Dermis microvascular lymphatic vessel endothelial cell (primary cell): Measurements from ENCODE around the gene PDE8B. TPM values are rescaled to one million over a fixed set of nuclear protein-coding genes. Genes with fewer than 3 reads are reported as not detected.
"Not testable (repeated sequence)": the region's sequence is repeated elsewhere in the genome, so short reads cannot be mapped to it uniquely, and the experiment has no call there.

Experiments used
- DNase-seq, 2 donors: peaks; one replicate each; pipeline versions ENCODE4 v3.0.0 to v3.0.0-alpha.2; 2010; ENCODE audit warnings: low read depth in 2 of 2
- total RNA-seq: library from RNA; depleted of rRNA; stranded (reverse); fragments of >200 nt; gene quantifications from 2 replicates; pipeline ENCODE4 v1.2.1, GENCODE V29; 2014

PDE8B gene
- total RNA-seq, 1 donor from 2014 or later = not detected

DNA sequence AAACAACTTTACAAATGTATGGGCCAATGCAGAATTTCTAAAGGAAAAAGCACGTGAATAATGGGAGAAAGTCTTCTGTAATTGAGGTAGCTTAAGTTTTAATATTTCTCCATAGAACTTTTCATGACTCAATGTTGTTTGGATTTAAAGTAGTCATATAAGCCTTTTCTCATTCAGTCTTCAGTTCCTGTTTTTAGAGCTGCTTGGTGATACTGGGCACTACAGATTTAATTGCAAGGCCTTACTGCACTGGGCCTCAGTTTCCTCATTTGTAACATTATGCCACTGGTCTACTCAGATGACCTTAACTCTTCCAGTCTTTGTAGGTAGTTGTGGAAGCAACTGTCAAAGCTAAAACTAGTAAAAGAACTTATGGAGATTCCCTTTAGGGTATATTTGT lies 221.2 kb downstream of the PDE8B start:
- DNase-seq = no peak

DNA sequence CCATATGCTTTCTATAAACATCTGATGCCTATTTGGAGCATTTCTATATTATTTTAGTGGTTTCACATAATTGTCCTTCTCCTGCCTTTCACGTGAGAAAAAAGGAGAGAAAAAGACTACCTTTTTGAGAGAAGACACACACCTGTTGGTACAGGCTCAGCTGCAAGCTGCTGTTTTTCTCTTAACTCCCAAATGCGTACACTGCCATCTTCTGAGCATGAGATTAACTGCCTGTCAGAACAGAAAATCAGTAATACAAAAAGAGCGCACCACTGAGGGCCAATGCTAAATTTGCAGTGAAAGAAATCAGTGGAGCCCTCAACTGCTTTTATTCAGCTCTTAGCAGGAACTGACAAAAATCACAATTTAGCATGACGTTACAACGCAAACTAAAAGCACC lies 226.7 kb downstream of the PDE8B start:
- DNase-seq = no peak

DNA sequence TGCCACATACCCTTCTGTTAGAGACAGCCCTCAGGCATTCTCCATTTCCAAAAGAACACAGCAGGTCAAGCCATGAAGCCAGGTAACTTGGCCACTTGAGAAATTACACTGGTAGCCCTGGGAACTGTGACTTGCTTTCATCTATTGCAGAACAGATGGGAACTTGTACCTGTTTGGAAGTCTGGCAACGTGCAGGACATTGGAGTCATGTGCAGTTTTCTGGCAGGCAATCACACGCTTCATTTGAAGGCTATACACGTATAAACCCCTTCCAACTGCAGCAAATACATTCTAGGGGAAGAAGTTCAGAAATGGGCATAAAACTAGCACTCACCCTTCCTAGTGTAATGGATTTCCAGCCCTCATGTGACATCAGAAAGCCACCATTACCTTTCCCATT lies 227.6 kb downstream of the PDE8B start:
- no peak for DNase-seq

DNA sequence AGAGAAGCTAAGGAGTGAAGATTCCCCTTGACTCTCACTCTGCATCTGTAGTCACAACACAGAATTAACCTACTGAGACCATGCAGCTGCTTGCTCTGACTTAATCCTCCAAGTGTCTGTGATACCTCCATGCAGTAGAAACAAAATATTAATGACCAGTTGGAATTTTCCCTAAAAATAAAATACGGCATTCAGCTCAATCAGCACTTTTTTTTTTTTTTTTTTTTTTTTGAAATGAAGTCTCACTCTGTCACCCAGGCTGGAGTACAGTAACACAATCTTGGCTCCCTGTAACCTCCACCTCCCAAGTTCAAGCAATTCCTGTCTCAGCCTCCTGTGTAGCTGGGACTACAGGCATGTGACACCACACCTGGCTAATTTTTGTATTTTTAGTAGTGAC lies 233.2 kb downstream of the PDE8B start:
- DNase-seq = no peak

DNA sequence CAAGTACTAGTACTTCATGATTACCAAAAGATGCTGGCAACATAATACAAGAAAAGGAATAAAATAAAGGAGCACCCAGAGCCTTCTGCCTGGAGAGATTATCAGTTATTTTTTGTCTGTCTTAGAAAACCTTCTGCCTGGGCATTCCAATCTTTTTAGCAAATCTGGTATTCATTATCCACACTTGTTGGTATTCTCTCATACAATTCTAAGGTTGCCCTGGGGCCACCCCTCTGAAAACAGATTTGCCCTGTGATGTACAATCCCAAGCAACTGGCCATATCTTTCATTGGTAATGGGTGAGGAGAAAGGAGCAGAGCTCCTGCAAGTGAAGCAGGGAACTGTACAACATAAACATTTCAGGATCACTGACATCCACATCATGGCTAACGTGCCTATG lies 233.9 kb downstream of the PDE8B start:
- DNase-seq = no peak

DNA sequence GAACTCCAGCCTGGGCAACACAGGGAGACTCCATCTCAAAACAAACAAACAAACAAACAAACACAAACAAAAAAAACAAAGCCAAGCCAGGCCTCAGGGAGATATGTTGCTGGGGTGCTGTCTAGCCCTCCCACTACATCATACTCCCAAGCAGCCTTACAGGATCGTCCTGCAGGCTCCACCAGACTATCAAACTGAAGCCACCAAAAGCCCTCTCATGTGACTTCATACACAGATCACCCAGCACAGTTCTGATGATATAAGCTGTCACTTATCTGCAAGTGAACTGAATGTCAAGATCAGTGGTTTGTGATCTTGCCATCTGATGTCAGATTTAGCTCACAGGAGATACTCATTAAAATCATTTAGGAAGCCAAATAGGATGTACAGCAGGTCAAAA lies 238.4 kb downstream of the PDE8B start:
- no peak for DNase-seq

DNA sequence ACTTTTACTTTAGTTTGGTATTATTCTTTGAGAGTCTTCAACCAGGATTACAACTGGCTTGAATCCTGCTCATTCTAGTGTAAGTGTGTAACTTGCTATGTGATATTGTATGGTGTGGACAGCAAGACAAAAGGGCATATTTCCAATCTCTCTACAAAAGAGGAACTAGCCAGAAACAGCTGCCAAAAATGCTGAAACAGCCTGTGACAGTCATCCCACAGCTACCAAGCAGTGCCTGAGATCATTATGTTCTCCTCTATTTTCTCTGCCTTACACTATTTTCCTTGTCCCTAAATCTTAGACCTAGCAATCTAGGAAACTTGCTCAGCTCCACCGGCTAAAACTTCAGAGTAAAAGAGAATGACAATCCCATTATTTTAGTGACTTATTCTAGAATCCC lies 238.8 kb downstream of the PDE8B start:
- DNase-seq = no peak

DNA sequence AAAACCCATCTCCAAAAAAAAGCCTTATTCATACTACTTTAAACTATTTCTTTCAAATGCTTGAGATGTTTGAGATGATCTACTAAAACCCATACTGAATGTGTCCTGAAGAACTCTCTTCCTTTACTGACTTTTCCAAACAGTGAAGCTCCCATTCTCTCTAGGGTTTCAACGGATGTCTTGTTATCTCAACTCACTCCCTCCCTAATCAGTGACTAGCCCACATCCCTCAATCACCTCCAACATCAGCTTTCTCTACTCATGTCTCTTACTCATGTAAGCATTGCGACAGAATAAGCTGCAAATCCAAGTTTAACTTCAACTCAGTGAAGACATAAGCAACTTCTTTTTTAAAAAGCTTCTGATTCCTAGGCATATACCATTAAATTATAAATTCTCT lies 239.5 kb downstream of the PDE8B start:
- no peak for DNase-seq

DNA sequence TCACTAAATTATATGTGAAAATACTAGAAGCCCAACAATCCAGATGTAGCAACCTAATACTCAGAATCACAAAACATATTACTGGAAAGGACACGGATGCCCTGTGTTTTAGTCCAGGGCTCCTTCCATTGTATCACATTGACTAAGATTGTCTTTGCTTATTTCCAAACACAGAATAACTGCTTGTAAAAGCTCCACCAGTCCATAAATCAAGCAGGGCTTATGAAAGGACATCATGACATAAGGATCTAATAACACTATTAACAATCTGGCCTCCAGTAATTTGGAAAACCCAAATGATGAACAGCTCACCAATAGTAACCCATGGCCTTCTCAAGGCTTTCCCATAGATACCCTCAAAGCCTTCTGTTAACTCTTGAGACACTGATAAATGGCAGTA lies 241.9 kb downstream of the PDE8B start:
- DNase-seq = no peak

DNA sequence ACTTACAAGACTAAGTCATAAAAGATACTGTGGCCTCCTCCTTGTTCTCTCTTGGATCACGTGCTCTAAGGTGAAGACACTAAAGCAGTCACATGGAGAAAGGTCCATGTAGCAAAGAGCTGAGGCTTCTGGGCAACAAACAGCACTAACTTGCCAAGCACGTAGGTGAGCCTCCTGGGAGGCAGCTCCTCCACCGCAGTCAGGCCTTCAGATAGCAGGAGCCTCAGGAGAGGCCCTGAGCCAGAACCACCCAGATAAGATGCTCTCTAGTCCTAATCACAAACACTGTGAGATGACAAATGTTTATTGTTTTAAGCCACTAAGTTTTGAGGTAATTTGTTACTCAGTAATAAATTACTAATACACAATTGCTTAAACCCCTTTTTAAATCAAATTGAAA lies 243.6 kb downstream of the PDE8B start:
- no peak for DNase-seq

DNA sequence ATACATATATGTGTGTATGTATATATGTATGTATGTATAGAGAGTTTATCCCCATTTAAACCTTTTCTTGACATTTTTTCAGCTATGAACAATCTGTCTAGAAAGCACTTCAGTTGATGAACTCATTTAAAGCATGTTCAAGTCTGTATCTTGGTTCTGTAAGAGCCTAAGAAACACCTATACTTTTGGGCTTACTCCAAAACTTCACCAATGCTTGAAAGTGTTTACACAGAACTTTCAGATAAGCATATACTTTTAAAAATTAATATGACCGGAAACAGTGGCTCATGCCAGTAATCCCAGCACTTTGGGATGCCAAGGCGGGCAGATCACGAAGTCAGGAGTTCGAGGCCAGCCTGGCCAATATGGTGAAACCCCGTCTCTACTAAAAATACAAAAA lies 250.8 kb downstream of the PDE8B start:
- DNase-seq = no peak

DNA sequence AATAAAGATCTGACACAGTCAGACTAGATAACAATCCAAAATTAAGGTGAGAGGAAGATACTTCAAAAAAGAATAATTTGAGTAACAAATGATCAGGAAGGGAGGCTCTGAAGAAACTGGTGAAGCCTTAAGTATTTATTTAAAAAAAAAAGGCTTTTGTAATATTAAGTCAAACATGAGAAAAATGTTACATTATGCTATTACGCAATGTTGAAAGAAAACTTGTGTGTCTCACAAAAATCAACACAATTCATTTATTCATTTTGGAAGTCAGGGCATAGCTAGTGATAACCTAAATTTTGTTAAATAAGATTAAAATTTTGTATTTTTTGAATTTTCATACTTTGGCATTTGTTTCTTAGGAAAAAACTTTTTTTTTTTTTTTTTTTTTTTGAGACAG lies 253.4 kb downstream of the PDE8B start:
- no peak for DNase-seq

DNA sequence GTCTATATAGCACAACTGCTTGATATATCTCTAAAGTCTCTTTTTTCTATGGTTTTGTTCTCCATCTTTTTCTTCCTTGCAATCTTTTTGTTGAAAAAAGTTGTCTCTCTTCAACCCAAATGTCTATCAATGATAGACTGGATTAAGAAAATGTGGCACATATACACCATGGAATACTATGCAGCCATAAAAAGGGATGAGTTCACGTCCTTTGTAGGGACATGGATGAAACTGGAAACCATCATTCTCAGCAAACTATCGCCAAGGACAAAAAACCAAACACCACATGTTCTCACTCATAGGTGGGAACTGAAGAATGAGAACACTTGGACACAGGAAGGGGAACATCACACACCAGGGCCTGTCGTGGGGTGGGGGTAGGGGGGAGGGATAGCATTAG lies 258.4 kb downstream of the PDE8B start:
- DNase-seq = not testable (repeated sequence)

DNA sequence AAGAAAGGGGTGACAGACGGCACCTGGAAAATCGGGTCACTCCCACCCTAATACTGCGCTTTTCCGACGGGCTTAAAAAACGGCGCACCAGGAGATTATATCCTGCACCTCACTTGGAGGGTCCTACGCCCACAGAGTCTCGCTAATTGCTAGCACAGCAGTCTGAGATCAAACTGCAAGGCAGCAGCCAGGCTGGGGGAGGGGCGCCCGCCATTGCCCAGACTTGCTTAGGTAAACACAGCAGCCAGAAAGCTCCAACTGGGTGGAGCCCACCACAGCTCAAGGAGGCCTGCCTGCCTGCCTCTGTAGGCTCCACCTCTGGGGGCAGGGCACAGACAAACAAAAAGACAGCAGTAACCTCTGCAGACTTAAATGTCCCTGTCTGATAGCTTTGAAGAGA lies 264.6 kb downstream of the PDE8B start:
- DNase-seq = not testable (repeated sequence)

Other genes with a start within 250 kb of the PDE8B start
- gene AGGF1, start 180.3 kb upstream of the PDE8B start, total RNA-seq = 13.6 and 19.0 TPM in 2 replicates
- gene ZBED3, start 123.4 kb upstream of the PDE8B start, total RNA-seq = 1.0 and 1.6 TPM in 2 replicates